ENCODE data around the gene TXNDC16.
"Not testable (repeated sequence)": the region's sequence is repeated elsewhere in the genome, so short reads cannot be mapped to it uniquely, and the experiment has no call there.

TXNDC16 gene

GRCh38 chr14:52527052-52527451 lies 25.3 kb downstream of the TXNDC16 start:
- Histone ChIP-seq H3K27ac (ENCODE audit: low read depth, low read length) (no peak overlapping the region), H3K27me3 (ENCODE audit: control insufficient read depth, insufficient read depth, low read length) (no peaks in the 10 kb centered on the region), H3K36me3 (ENCODE audit: control insufficient read depth, insufficient read depth, low read length) (no peaks in the 10 kb centered on the region), H3K9ac (ENCODE audit: low read length) (no peak overlapping the region), H3K4me3 (ENCODE audit: low read length) (no peak overlapping the region), H3K4me1 (ENCODE audit: control insufficient read depth, insufficient read depth, low read length) (no peaks in the 10 kb centered on the region)

DNA sequence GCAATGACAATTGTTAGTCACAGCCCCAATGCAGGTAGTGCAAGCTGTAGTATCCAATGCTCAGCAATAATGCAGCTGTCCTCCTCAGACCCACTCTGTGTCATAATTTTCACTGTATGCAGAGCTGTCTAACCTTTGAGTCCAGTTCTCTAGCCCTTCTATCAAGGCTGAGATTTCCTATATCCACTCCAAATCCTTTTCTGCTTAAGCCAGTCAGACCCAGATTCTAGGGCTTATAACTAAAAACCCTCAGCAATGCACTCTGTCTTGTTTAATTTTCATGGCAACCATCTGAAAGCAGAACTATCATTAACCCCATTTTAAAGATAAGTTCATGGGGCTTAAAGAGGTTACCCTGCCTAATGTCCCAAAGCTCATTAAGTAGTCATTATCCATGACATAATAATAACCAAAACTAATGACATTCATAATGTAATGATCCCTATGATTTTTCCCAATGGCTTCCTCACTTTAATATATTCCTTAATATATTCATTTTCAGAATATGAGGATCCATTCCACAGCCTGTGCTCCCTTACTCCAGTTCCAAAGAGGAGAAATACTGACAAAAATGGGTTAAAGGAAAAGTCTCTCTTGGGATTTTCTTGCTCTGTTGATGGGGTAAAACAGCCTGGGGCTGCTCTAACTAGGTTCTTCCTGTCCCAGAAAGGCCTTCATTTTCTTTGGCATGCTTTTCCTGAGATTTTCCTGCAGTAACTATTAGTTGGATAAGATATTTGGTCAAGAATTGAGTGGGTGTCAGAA lies 29.5 kb downstream of the TXNDC16 start:
- no peak overlapping the region for H3K4me3 ChIP-seq (ENCODE audit: low read length)
- H3K9ac ChIP-seq (ENCODE audit: low read length): no peak overlapping the region
- H3K27ac ChIP-seq (ENCODE audit: low read depth, low read length): no peak overlapping the region
- no peaks in the 10 kb centered on the region for H3K36me3 ChIP-seq (ENCODE audit: control insufficient read depth, insufficient read depth, low read length)
- H3K27me3 ChIP-seq (ENCODE audit: control insufficient read depth, insufficient read depth, low read length): no peaks in the 10 kb centered on the region
- no peaks in the 10 kb centered on the region for H3K4me1 ChIP-seq (ENCODE audit: control insufficient read depth, insufficient read depth, low read length)

GRCh38 chr14:52522033-52522432 lies 30.3 kb downstream of the TXNDC16 start:
- Histone ChIP-seq H3K4me3 (ENCODE audit: low read length) (no peak overlapping the region), H3K4me1 (ENCODE audit: control insufficient read depth, insufficient read depth, low read length) (no peaks in the 10 kb centered on the region), H3K9ac (ENCODE audit: low read length) (no peak overlapping the region), H3K27me3 (ENCODE audit: control insufficient read depth, insufficient read depth, low read length) (no peaks in the 10 kb centered on the region), H3K36me3 (ENCODE audit: control insufficient read depth, insufficient read depth, low read length) (no peaks in the 10 kb centered on the region), H3K27ac (ENCODE audit: low read depth, low read length) (no peak overlapping the region)

DNA sequence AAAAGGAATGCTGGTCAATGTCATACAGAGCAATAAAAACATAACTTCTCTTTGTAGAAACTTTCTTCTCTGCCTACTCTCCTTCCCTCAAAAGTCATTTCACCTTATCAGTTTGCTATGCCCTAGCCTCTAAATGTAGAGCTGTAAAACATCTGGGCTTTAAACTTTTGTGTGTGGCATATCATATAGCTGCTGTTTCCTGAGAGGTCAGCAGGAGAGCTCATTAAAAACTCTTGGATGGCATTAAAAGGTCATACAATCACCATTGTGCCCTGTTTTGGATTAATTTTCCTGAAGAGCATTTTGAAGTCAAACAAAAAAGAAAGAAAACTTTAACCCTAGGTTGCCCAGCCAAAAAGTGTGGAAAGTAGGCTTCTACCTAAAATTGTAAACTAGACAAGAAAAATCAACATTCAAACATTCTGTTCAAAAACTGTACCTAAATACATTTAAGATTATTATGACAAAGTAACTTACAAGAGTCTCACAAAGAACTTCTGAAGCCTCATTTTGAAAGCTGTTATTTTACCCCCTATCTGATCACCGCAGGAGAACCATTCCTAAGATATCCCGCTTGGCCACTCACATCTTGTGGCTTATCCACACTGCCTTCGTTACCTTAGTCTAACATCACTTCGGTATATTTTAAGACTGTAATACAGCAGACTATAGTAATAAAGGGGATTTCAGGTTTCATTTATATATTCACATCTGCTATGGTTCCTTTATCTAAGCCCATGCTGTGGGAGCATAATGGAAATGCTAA lies 38.1 kb downstream of the TXNDC16 start:
- Histone ChIP-seq H3K27ac (ENCODE audit: low read depth, low read length) (no peak overlapping the region), H3K27me3 (ENCODE audit: control insufficient read depth, insufficient read depth, low read length) (no peaks in the 10 kb centered on the region), H3K36me3 (ENCODE audit: control insufficient read depth, insufficient read depth, low read length) (no peaks in the 10 kb centered on the region), H3K4me3 (ENCODE audit: low read length) (no peak overlapping the region), H3K9ac (ENCODE audit: low read length) (no peak overlapping the region), H3K4me1 (ENCODE audit: control insufficient read depth, insufficient read depth, low read length) (no peaks in the 10 kb centered on the region)

DNA sequence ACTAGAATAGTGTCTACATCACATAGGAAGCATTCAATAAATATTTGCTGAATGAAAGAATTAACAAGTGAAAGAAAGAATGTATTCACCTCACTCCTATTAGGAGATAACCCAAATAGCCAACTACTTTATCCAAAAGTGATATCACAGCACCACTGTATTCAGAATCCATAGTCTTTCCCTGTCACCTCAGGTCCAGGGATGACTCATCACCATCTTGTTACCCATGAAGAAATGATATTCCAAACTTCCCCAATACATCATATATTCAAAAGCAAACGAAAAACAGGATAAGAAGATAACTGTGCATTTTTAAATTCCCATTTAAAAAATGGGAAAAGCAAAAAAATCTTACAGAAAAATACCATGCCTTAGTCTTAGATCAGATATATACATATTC lies 39.1 kb downstream of the TXNDC16 start:
- H3K4me1 ChIP-seq (ENCODE audit: control insufficient read depth, insufficient read depth, low read length): no peaks in the 10 kb centered on the region
- no peak overlapping the region for H3K27ac ChIP-seq (ENCODE audit: low read depth, low read length)
- no peak overlapping the region for H3K9ac ChIP-seq (ENCODE audit: low read length)
- no peaks in the 10 kb centered on the region for H3K27me3 ChIP-seq (ENCODE audit: control insufficient read depth, insufficient read depth, low read length)
- H3K36me3 ChIP-seq (ENCODE audit: control insufficient read depth, insufficient read depth, low read length): no peaks in the 10 kb centered on the region
- no peak overlapping the region for H3K4me3 ChIP-seq (ENCODE audit: low read length)

- no peaks in the 10 kb centered on the region for H3K36me3 ChIP-seq (ENCODE audit: control insufficient read depth, insufficient read depth, low read length)
- no peak overlapping the region for H3K4me3 ChIP-seq (ENCODE audit: low read length)
- H3K4me1 ChIP-seq (ENCODE audit: control insufficient read depth, insufficient read depth, low read length): no peaks in the 10 kb centered on the region
- H3K27me3 ChIP-seq (ENCODE audit: control insufficient read depth, insufficient read depth, low read length): no peaks in the 10 kb centered on the region
- H3K27ac ChIP-seq (ENCODE audit: low read depth, low read length): no peak overlapping the region
- H3K9ac ChIP-seq (ENCODE audit: low read length): no peak overlapping the region
Measured at GRCh38 chr14:52494444-52494843, 57.9 kb downstream of the TXNDC16 start.

DNA sequence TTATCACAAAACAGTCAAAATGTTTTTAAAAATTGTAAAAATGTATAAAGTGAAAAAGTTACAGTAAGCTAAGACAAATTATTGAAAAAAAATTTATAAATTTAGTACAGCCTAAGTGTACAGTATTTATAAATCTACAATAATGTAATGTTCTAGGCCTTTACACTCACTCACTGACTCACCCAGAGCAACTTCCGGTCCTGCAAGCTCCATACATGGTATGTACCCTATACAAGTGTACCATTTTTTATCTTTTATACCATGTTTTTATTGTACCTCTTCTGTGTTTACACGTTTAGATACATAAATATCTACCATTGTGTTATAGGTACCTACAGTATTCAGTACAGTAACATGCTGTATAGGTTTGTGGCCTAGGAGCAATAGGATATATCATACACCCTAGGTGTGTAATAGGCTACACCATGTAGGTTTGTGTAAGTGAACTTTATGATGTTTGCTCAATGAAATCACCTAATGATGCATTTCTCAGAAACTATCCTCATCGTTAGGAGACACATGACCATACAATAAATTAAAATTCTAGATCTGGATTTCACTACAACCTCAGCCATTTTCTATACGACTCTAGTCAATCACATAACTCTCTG lies 66.8 kb downstream of the TXNDC16 start:
- no peaks in the 10 kb centered on the region for H3K36me3 ChIP-seq (ENCODE audit: control insufficient read depth, insufficient read depth, low read length)
- H3K27me3 ChIP-seq (ENCODE audit: control insufficient read depth, insufficient read depth, low read length): no peaks in the 10 kb centered on the region

GRCh38 chr14:52481864-52482263 lies 70.4 kb downstream of the TXNDC16 start:
- H3K27ac ChIP-seq (ENCODE audit: low read depth, low read length): no peak overlapping the region
- no peak overlapping the region for H3K4me3 ChIP-seq (ENCODE audit: low read length)
- no peak overlapping the region for H3K9ac ChIP-seq (ENCODE audit: low read length)
- no peaks in the 10 kb centered on the region for H3K4me1 ChIP-seq (ENCODE audit: control insufficient read depth, insufficient read depth, low read length)
- H3K27me3 ChIP-seq (ENCODE audit: control insufficient read depth, insufficient read depth, low read length): no peaks in the 10 kb centered on the region
- no peaks in the 10 kb centered on the region for H3K36me3 ChIP-seq (ENCODE audit: control insufficient read depth, insufficient read depth, low read length)

More for the DNA sequence above, 66.8 kb downstream of the TXNDC16 start:
- Histone ChIP-seq H3K4me3 (ENCODE audit: low read length) (no peak overlapping the region), H3K27ac (ENCODE audit: low read depth, low read length) (no peak overlapping the region), H3K9ac (ENCODE audit: low read length) (no peak overlapping the region), H3K4me1 (ENCODE audit: control insufficient read depth, insufficient read depth, low read length) (no peaks in the 10 kb centered on the region)

DNA sequence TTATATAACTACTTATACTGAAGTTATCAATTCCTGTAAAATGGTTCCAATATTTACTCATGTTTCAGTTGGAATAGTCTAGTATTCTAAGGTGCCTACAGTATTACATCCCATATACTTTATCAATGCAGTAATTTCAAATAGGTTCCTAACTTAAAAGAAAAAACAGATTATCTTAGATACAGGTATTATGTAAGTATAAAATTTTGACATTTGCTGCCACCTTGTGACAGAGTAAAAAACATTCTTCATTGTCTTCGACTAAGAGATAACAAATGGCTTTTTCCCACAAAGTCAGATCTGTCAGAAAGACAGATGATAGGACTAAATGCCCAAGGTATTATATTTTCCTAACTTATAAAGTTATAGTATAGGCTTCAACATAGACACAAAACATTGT lies 78.7 kb downstream of the TXNDC16 start:
- no peak overlapping the region for H3K9ac ChIP-seq (ENCODE audit: low read length)
- no peak overlapping the region for H3K27ac ChIP-seq (ENCODE audit: low read depth, low read length)
- no peaks in the 10 kb centered on the region for H3K4me1 ChIP-seq (ENCODE audit: control insufficient read depth, insufficient read depth, low read length)
- no peaks in the 10 kb centered on the region for H3K36me3 ChIP-seq (ENCODE audit: control insufficient read depth, insufficient read depth, low read length)
- H3K4me3 ChIP-seq (ENCODE audit: low read length): no peak overlapping the region
- H3K27me3 ChIP-seq (ENCODE audit: control insufficient read depth, insufficient read depth, low read length): no peaks in the 10 kb centered on the region

GRCh38 chr14:52472728-52473127 lies 79.6 kb downstream of the TXNDC16 start:
- H3K27ac ChIP-seq (ENCODE audit: low read depth, low read length): no peak overlapping the region
- no peak overlapping the region for H3K4me3 ChIP-seq (ENCODE audit: low read length)
- H3K27me3 ChIP-seq (ENCODE audit: control insufficient read depth, insufficient read depth, low read length): no peaks in the 10 kb centered on the region
- no peaks in the 10 kb centered on the region for H3K36me3 ChIP-seq (ENCODE audit: control insufficient read depth, insufficient read depth, low read length)
- no peak overlapping the region for H3K9ac ChIP-seq (ENCODE audit: low read length)
- no peaks in the 10 kb centered on the region for H3K4me1 ChIP-seq (ENCODE audit: control insufficient read depth, insufficient read depth, low read length)

GRCh38 chr14:52472251-52472650 lies 80.1 kb downstream of the TXNDC16 start:
- not testable (repeated sequence) for H3K4me1 ChIP-seq (ENCODE audit: control insufficient read depth, insufficient read depth, low read length); H3K27ac ChIP-seq (ENCODE audit: low read depth, low read length); H3K27me3 ChIP-seq (ENCODE audit: control insufficient read depth, insufficient read depth, low read length); H3K36me3 ChIP-seq (ENCODE audit: control insufficient read depth, insufficient read depth, low read length); H3K9ac ChIP-seq (ENCODE audit: low read length); H3K4me3 ChIP-seq (ENCODE audit: low read length)

GRCh38 chr14:52467515-52468266 lies 84.6 kb downstream of the TXNDC16 start:
- Histone ChIP-seq H3K4me3 (ENCODE audit: low read length) (no peak overlapping the region), H3K36me3 (ENCODE audit: control insufficient read depth, insufficient read depth, low read length) (no peaks in the 10 kb centered on the region), H3K9ac (ENCODE audit: low read length) (no peak overlapping the region), H3K27ac (ENCODE audit: low read depth, low read length) (no peak overlapping the region), H3K27me3 (ENCODE audit: control insufficient read depth, insufficient read depth, low read length) (no peaks in the 10 kb centered on the region), H3K4me1 (ENCODE audit: control insufficient read depth, insufficient read depth, low read length) (no peaks in the 10 kb centered on the region)

All from rectal smooth muscle tissue (tissue), 1 donor.